ENCODE measurements around the gene BLOC1S4. TPM values are rescaled to one million over a fixed set of nuclear protein-coding genes. Genes with fewer than 3 reads are reported as not detected.

Gene BLOC1S4
- total RNA-seq, 5 donors from 2014 or later (not counting 1 experiment from before 2014, with no cell fraction given): 20.7 to 41.9 (median 36.6) TPM

- Mint-ChIP-seq H3K27me3 (no peaks in the 10 kb centered on the region), H3K27ac (peak overlapping the region in 1 of 2 donors; percentile 25), H3K36me3 (peaks cover 42% of the 10 kb centered on the region), H3K4me1 (peaks cover 25 to 48% (median 41%) of the 10 kb centered on the region in 3 donors), H3K4me3 (no peak overlapping the region), H3K9me3 (peaks cover 0 to 5% (median 3%) of the 10 kb centered on the region in 3 donors)
- CTCF ChIA-PET: interaction anchor here in 1 of 2 donors (1.0 to 1.3 kb wide), 2 partner anchors 9 to 19 kb away, joined by 3 to 4 read pairs; no protein-coding TSS in a partner anchor
- peaks cover 17 to 33% of the 10 kb centered on the region in 2 experiments for H3K4me1 ChIP-seq (ENCODE audit: control insufficient read depth in 1 of 2, extremely low read depth in 1 of 2, insufficient read depth in 2 of 2, low read length in 2 of 2)
- no peaks in the 10 kb centered on the region for H3K9me3 ChIP-seq
- no peak overlapping the region for H3K4me3 ChIP-seq (ENCODE audit: control insufficient read depth in 1 of 2, extremely low read depth in 1 of 2, low read length in 1 of 2)
- H3K36me3 ChIP-seq (ENCODE audit: control insufficient read depth in 2 of 2, extremely low read depth in 1 of 2, insufficient read depth in 1 of 2, low read length in 1 of 2): peaks cover 14 to 17% of the 10 kb centered on the region in 2 donors
- WGBS (ENCODE audit: insufficient coverage): 82% methylated on average over 7 of the region's 9 CpGs
- POLR2A ChIA-PET: no interaction called here
- DNase-seq (no peak), ATAC-seq (replicated peaks in 1 of 4) (no peak)
- no peaks in the 10 kb centered on the region for H3K27me3 ChIP-seq (replicated peaks in 1 of 2; ENCODE audit: control insufficient read depth in 2 of 2, extremely low read depth in 1 of 2, insufficient read depth in 2 of 2, low read length in 1 of 2)
- H3K27ac ChIP-seq (ENCODE audit: low read length): no peak overlapping the region
These were observed 34.8 kb upstream of the BLOC1S4 start for GRCh38 chr4:6681191-6681590.

- peaks cover 11 to 48% (median 40%) of the 10 kb centered on the region in 3 donors for H3K4me1 Mint-ChIP-seq
- DNase-seq (no peak), ATAC-seq (replicated peaks in 1 of 4) (no peak)
- no peak overlapping the region for H3K4me3 Mint-ChIP-seq
- peaks cover 27% of the 10 kb centered on the region for H3K36me3 Mint-ChIP-seq
- Histone ChIP-seq H3K9me3 (no peaks in the 10 kb centered on the region), H3K36me3 (ENCODE audit: control insufficient read depth in 2 of 2, extremely low read depth in 1 of 2, insufficient read depth in 1 of 2, low read length in 1 of 2) (peaks cover 4 to 17% of the 10 kb centered on the region in 2 donors), H3K27ac (ENCODE audit: low read length) (no peak overlapping the region), H3K4me1 (ENCODE audit: control insufficient read depth in 1 of 2, extremely low read depth in 1 of 2, insufficient read depth in 2 of 2, low read length in 2 of 2) (peaks cover 5 to 36% of the 10 kb centered on the region in 2 experiments), H3K4me3 (ENCODE audit: control insufficient read depth in 1 of 2, extremely low read depth in 1 of 2, low read length in 1 of 2) (no peak overlapping the region), H3K27me3 (replicated peaks in 1 of 2; ENCODE audit: control insufficient read depth in 2 of 2, extremely low read depth in 1 of 2, insufficient read depth in 2 of 2, low read length in 1 of 2) (no peaks in the 10 kb centered on the region)
- peaks cover 0 to 5% (median 3%) of the 10 kb centered on the region in 3 donors for H3K9me3 Mint-ChIP-seq
- CTCF ChIA-PET: no interaction called here
- POLR2A ChIA-PET: interaction anchor here in 1 of 2 donors (0.8 kb wide), 1 partner anchor 17 kb away, joined by 3 read pairs; no protein-coding TSS in a partner anchor
- H3K27ac Mint-ChIP-seq: peak overlapping the region in 1 of 2 donors; percentile 36
- 71% methylated on average over 8 of the region's 11 CpGs for WGBS (ENCODE audit: insufficient coverage)
- no peaks in the 10 kb centered on the region for H3K27me3 Mint-ChIP-seq
These were observed 32.9 kb upstream of the BLOC1S4 start for GRCh38 chr4:6682862-6683590.

GRCh38 chr4:6684656-6685055 is 31.3 kb upstream of the BLOC1S4 start:
- Mint-ChIP-seq H3K36me3 (peaks cover 18% of the 10 kb centered on the region), H3K27me3 (no peaks in the 10 kb centered on the region), H3K4me1 (peaks cover 21 to 53% (median 43%) of the 10 kb centered on the region in 3 donors), H3K4me3 (no peak overlapping the region), H3K27ac (peak overlapping the region in 1 of 2 donors; percentile 100), H3K9me3 (peaks cover 0 to 5% (median 0%) of the 10 kb centered on the region in 3 donors)
- no peak overlapping the region for H3K27ac ChIP-seq (ENCODE audit: low read length)
- H3K27me3 ChIP-seq (replicated peaks in 1 of 2; ENCODE audit: control insufficient read depth in 2 of 2, extremely low read depth in 1 of 2, insufficient read depth in 2 of 2, low read length in 1 of 2): no peaks in the 10 kb centered on the region
- POLR2A ChIA-PET: no interaction called here
- H3K36me3 ChIP-seq (ENCODE audit: control insufficient read depth in 2 of 2, extremely low read depth in 1 of 2, insufficient read depth in 1 of 2, low read length in 1 of 2): peaks cover 0 to 11% of the 10 kb centered on the region in 2 donors
- ATAC-seq (replicated peaks in 1 of 4) (no peak), DNase-seq (no peak)
- CTCF ChIA-PET: no interaction called here
- H3K9me3 ChIP-seq: no peaks in the 10 kb centered on the region
- WGBS (ENCODE audit: insufficient coverage): 94% methylated on average over 10 of the region's 11 CpGs
- peaks cover 9 to 49% of the 10 kb centered on the region in 2 experiments for H3K4me1 ChIP-seq (ENCODE audit: control insufficient read depth in 1 of 2, extremely low read depth in 1 of 2, insufficient read depth in 2 of 2, low read length in 2 of 2)
- no peak overlapping the region for H3K4me3 ChIP-seq (ENCODE audit: control insufficient read depth in 1 of 2, extremely low read depth in 1 of 2, low read length in 1 of 2)

- peak overlapping the region; percentile 25 for H3K27ac ChIP-seq (ENCODE audit: low read length)
- no peak overlapping the region for H3K4me3 Mint-ChIP-seq
- DNase-seq (no peak), ATAC-seq (replicated peaks in 1 of 4) (no peak)
- H3K27me3 Mint-ChIP-seq: no peaks in the 10 kb centered on the region
- peaks cover 37 to 64% (median 54%) of the 10 kb centered on the region in 3 donors for H3K4me1 Mint-ChIP-seq
- CTCF ChIA-PET: no interaction called here
- H3K4me1 ChIP-seq (ENCODE audit: control insufficient read depth in 1 of 2, extremely low read depth in 1 of 2, insufficient read depth in 2 of 2, low read length in 2 of 2): peaks cover 22 to 61% of the 10 kb centered on the region in 2 experiments
- POLR2A ChIA-PET: no interaction called here
- H3K9me3 Mint-ChIP-seq: no peaks in the 10 kb centered on the region
- H3K27ac Mint-ChIP-seq: peak overlapping the region; percentile 99 to 100
- 69% methylated on average over 4 of the region's 4 CpGs for WGBS (ENCODE audit: insufficient coverage)
- no peaks in the 10 kb centered on the region for H3K27me3 ChIP-seq (replicated peaks in 1 of 2; ENCODE audit: control insufficient read depth in 2 of 2, extremely low read depth in 1 of 2, insufficient read depth in 2 of 2, low read length in 1 of 2)
- H3K36me3 Mint-ChIP-seq: peaks cover 5% of the 10 kb centered on the region
- H3K4me3 ChIP-seq (ENCODE audit: control insufficient read depth in 1 of 2, extremely low read depth in 1 of 2, low read length in 1 of 2): no peak overlapping the region
- H3K9me3 ChIP-seq: no peaks in the 10 kb centered on the region
- H3K36me3 ChIP-seq (ENCODE audit: control insufficient read depth in 2 of 2, extremely low read depth in 1 of 2, insufficient read depth in 1 of 2, low read length in 1 of 2): peaks cover 0 to 2% of the 10 kb centered on the region in 2 donors
These were observed 29.7 kb upstream of the BLOC1S4 start for GRCh38 chr4:6686104-6686787.

GRCh38 chr4:6687947-6688878 is 27.8 kb upstream of the BLOC1S4 start:
- Mint-ChIP-seq H3K27ac (peak overlapping the region; percentile 99 to 100), H3K4me3 (peak overlapping the region; percentile 73 to 90 (median 79)), H3K36me3 (peaks cover 2% of the 10 kb centered on the region), H3K9me3 (no peaks in the 10 kb centered on the region), H3K27me3 (no peaks in the 10 kb centered on the region), H3K4me1 (peaks cover 48 to 74% (median 69%) of the 10 kb centered on the region in 3 donors)
- peak overlapping the region; percentile 87 for H3K27ac ChIP-seq (ENCODE audit: low read length)
- H3K27me3 ChIP-seq (replicated peaks in 1 of 2; ENCODE audit: control insufficient read depth in 2 of 2, extremely low read depth in 1 of 2, insufficient read depth in 2 of 2, low read length in 1 of 2): no peaks in the 10 kb centered on the region
- no peak for DNase-seq
- no peak for ATAC-seq (replicated peaks in 1 of 4)
- peaks cover 0 to 2% of the 10 kb centered on the region in 2 donors for H3K36me3 ChIP-seq (ENCODE audit: control insufficient read depth in 2 of 2, extremely low read depth in 1 of 2, insufficient read depth in 1 of 2, low read length in 1 of 2)
- POLR2A ChIA-PET: interaction anchor here (0.9 to 1.2 kb wide), 2 partner anchors 14 to 105 kb away, joined by 3 to 4 read pairs; no protein-coding TSS in a partner anchor
- peak overlapping the region in 1 of 2 donors; percentile 63 for H3K4me3 ChIP-seq (ENCODE audit: control insufficient read depth in 1 of 2, extremely low read depth in 1 of 2, low read length in 1 of 2)
- H3K9me3 ChIP-seq: no peaks in the 10 kb centered on the region
- CTCF ChIA-PET: interaction anchor here in 1 of 2 donors (1.0 to 4.0 kb wide), 3 partner anchors 13 to 29 kb away, joined by 3 to 52 read pairs (median 10); partner anchors contain the start of gene BLOC1S4
- H3K4me1 ChIP-seq (ENCODE audit: control insufficient read depth in 1 of 2, extremely low read depth in 1 of 2, insufficient read depth in 2 of 2, low read length in 2 of 2): peaks cover 31 to 78% of the 10 kb centered on the region in 2 experiments
- WGBS (ENCODE audit: insufficient coverage): 74% methylated on average over 10 of the region's 24 CpGs

Data from T-cell (primary cell).